ENCODE measurements around the gene RASGRF2. TPM values are rescaled to one million over a fixed set of nuclear protein-coding genes. Genes with fewer than 3 reads are reported as not detected.
A peak's percentile ranks its signal among the peaks of the same experiment; 100 is the strongest.
"Not testable (repeated sequence)": the region's sequence is repeated elsewhere in the genome, so short reads cannot be mapped to it uniquely, and the experiment has no call there.

RASGRF2 gene
- polyA plus RNA-seq, 4 donors, result 0.54 to 3.0 (median 1.5) TPM

GRCh38 chr5:81268521-81269196, 308.5 kb downstream of the RASGRF2 start:
- H3K36me3 ChIP-seq (ENCODE audit: control insufficient read depth in 3 of 3, insufficient read depth in 2 of 3, low read depth in 1 of 3, low read length in 3 of 3), result no peaks in the 10 kb centered on the region
- no peak for FAIRE-seq
- WGBS, 3 donors, result 68 to 75% (median 71%) methylated on average over 3 of the region's 3 CpGs
- no peaks in the 10 kb centered on the region for H3K27me3 ChIP-seq (ENCODE audit: control insufficient read depth in 3 of 3, insufficient read depth in 3 of 3, low read length in 3 of 3)
- H3K27ac ChIP-seq (ENCODE audit: low read depth in 1 of 3, low read length in 2 of 3), result peak overlapping the region in 1 of 3 donors; percentile 4
- H3K4me3 ChIP-seq (ENCODE audit: low read depth in 1 of 3, low read length in 3 of 3), result no peak overlapping the region
- no peaks in the 10 kb centered on the region for H3K4me1 ChIP-seq (ENCODE audit: control insufficient read depth in 3 of 3, insufficient read depth in 2 of 3, low read depth in 1 of 3, low read length in 2 of 3)
- DNase-seq, result peak in 1 of 2 donors; percentile 16
- H3K9me3 ChIP-seq (ENCODE audit: control insufficient read depth in 2 of 2, insufficient read depth in 1 of 2, low read depth in 1 of 2, low read length in 1 of 2), result peaks cover 0 to 6% of the 10 kb centered on the region in 2 donors

DNA sequence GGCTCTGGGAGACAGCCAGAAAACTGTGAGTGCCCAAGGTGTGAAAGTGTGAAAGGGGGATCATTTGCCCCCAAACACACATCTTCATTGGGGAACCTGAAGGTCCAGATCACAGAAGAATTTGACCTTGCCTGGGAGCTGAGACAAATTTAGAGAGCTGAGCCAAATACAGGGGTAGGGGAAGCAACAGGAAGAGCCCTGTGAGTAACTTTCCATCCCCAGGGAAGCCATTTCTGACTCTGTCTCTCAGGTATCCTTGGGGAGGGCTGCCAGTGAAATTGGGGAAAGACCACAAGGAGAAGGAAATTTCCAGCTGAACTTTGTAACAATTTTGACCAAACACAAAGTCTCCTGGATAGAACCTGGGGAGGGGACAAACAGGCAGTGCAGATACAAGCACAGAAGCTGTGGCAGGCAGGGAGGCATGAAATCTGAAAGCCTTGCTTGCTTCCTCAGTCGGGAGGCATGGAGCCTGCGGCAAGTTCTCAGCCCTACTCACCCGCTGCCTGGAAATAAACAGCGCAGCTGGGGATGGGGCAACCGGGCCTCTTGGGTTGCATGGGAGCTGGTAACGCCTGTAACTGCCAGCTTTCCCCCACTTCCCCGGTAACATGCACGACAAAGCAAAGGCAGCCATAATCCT, 309.7 kb downstream of the RASGRF2 start:
- H3K4me1 ChIP-seq (ENCODE audit: control insufficient read depth in 3 of 3, insufficient read depth in 2 of 3, low read depth in 1 of 3, low read length in 2 of 3), result no peaks in the 10 kb centered on the region
- DNase-seq (no peak), FAIRE-seq (no peak)
- H3K27me3 ChIP-seq (ENCODE audit: control insufficient read depth in 3 of 3, insufficient read depth in 3 of 3, low read length in 3 of 3), result no peaks in the 10 kb centered on the region
- peaks cover 0 to 6% of the 10 kb centered on the region in 2 donors for H3K9me3 ChIP-seq (ENCODE audit: control insufficient read depth in 2 of 2, insufficient read depth in 1 of 2, low read depth in 1 of 2, low read length in 1 of 2)
- no peaks in the 10 kb centered on the region for H3K36me3 ChIP-seq (ENCODE audit: control insufficient read depth in 3 of 3, insufficient read depth in 2 of 3, low read depth in 1 of 3, low read length in 3 of 3)
- 94 to 97% (median 96%) methylated on average over 8 of the region's 8 CpGs for WGBS, 3 donors
- H3K4me3 ChIP-seq (ENCODE audit: low read depth in 1 of 3, low read length in 3 of 3), result no peak overlapping the region
- no peak overlapping the region for H3K27ac ChIP-seq (ENCODE audit: low read depth in 1 of 3, low read length in 2 of 3)

GRCh38 chr5:81270394-81271027, 310.3 kb downstream of the RASGRF2 start:
- H3K9me3 ChIP-seq (ENCODE audit: control insufficient read depth in 2 of 2, insufficient read depth in 1 of 2, low read depth in 1 of 2, low read length in 1 of 2); H3K27me3 ChIP-seq (ENCODE audit: control insufficient read depth in 3 of 3, insufficient read depth in 3 of 3, low read length in 3 of 3); DNase-seq; H3K27ac ChIP-seq (ENCODE audit: low read depth in 1 of 3, low read length in 2 of 3); H3K4me1 ChIP-seq (ENCODE audit: control insufficient read depth in 3 of 3, insufficient read depth in 2 of 3, low read depth in 1 of 3, low read length in 2 of 3); FAIRE-seq; H3K4me3 ChIP-seq (ENCODE audit: low read depth in 1 of 3, low read length in 3 of 3); H3K36me3 ChIP-seq (ENCODE audit: control insufficient read depth in 3 of 3, insufficient read depth in 2 of 3, low read depth in 1 of 3, low read length in 3 of 3): not testable (repeated sequence)
- 81 to 99% (median 96%) methylated on average over 2 of the region's 2 CpGs for WGBS, 3 donors

Data from small intestine (tissue), 7 donors.